C4-2B (cell line): ENCODE measurements around the gene FOXO1.

Source experiments
- H3K27ac ChIP-seq: fragments of 450-650 bp; 2 replicates; pipeline ENCODE4 v1.5.1; 2017
- ZFX ChIP-seq: fragments of 450-650 bp; IDR thresholded peaks from 2 replicates; pipeline ENCODE4 v1.6.1; 2017
- TF ChIP-seq, protein P1 (sequence below): fragments of 450-650 bp; conservative IDR thresholded peaks from 2 replicates; pipeline ENCODE4 v1.5.1; 2017; ENCODE audit warnings: mild to moderate bottlenecking

Gene FOXO1

DNA sequence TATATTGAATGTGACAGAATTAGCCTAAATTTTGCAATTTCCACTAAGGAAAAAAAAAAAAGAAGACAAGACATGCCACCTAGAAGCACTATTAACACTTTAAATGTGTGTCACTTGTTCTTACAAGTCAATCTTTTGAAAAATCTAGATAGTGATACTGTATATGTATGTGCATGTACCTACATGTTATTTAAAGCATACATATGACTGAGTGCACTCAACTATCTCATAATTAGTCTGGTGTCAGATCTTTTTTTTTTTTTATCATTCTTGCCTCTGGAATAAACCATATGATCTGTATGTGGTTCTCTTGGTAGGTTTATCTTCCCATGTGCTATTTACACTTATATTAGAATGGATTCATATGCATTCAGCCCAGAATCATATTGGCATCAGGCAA, 62.3 kb downstream of the FOXO1 start:
- no peak for TF ChIP-seq ZFX
- TF ChIP-seq, protein P1, sequence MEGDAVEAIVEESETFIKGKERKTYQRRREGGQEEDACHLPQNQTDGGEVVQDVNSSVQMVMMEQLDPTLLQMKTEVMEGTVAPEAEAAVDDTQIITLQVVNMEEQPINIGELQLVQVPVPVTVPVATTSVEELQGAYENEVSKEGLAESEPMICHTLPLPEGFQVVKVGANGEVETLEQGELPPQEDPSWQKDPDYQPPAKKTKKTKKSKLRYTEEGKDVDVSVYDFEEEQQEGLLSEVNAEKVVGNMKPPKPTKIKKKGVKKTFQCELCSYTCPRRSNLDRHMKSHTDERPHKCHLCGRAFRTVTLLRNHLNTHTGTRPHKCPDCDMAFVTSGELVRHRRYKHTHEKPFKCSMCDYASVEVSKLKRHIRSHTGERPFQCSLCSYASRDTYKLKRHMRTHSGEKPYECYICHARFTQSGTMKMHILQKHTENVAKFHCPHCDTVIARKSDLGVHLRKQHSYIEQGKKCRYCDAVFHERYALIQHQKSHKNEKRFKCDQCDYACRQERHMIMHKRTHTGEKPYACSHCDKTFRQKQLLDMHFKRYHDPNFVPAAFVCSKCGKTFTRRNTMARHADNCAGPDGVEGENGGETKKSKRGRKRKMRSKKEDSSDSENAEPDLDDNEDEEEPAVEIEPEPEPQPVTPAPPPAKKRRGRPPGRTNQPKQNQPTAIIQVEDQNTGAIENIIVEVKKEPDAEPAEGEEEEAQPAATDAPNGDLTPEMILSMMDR, result no peak
- H3K27ac ChIP-seq, result no peak overlapping the region

- no peak overlapping the region for H3K27ac ChIP-seq
- no peak for TF ChIP-seq ZFX
- TF ChIP-seq, protein P1, result no peak
Measured at GRCh38 chr13:40600149-40600751, 66.2 kb downstream of the FOXO1 start.

DNA sequence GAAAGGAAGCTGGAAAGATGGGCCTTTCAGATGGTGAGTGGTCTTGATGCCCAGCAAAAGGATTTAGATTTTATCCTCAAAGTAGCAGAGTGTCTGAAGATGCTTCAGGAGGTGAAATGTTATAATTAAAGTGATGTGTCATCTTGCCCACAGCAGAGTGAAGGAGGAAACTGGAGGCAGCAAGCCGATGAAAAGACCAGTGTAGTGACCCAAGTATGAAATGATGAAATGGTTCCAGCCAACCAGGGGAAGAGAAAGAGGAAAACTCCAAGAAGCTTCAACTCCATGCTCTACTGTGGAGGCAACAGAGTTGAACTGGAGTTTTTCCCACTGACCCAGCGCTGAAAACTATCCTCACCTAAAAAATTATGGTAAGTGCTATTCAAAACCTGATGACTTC, 66.7 kb downstream of the FOXO1 start:
- TF ChIP-seq ZFX, result no peak
- TF ChIP-seq, protein P1, result no peak
- no peak overlapping the region for H3K27ac ChIP-seq

GRCh38 chr13:40599124-40599523, 67.3 kb downstream of the FOXO1 start:
- no peak overlapping the region for H3K27ac ChIP-seq
- no peak for TF ChIP-seq ZFX

DNA sequence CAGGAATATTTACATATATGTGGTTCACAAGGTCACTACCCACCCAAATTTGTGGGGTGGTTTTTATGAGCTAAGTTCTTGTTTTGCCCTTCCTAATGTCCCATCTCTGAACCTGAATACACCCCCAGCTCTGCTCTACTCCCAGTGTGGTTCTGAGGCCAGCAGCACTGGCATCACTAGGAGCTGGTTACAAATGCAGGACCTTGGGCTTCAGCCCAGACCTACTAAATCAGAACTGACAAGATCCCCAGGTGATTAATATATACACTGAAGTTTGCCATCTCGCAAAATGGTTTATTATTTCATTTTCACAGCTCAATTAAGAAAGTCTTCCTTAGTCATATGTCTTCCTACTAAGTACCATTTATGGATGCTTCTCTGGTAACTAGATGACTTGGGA, 67.9 kb downstream of the FOXO1 start:
- H3K27ac ChIP-seq, result no peak overlapping the region

GRCh38 chr13:40597735-40598365, 68.6 kb downstream of the FOXO1 start:
- no peak for TF ChIP-seq ZFX
- TF ChIP-seq, protein P1, result no peak

More for the DNA sequence above, 67.9 kb downstream of the FOXO1 start:
- TF ChIP-seq, protein P1, result no peak
- no peak for TF ChIP-seq ZFX

DNA sequence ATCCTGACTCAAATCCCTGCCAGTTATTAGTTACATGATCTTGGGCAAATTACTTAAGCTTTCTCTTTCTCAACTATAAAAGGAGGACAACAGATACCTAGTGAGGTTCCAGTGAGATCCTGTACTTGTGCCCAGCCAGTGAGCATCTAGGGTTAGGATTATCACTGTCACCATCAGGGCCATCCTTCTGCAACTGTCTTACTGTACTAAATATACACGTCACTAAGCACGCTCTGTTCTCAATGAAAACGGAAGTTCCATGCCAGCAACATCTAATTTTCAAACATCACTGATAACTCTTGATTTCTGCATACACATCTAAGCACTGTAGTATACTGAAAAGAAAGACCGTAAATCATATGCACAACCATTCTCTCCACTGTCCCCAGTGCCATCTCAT, 70.0 kb downstream of the FOXO1 start:
- no peak for TF ChIP-seq ZFX
- TF ChIP-seq, protein P1, result no peak
- no peak overlapping the region for H3K27ac ChIP-seq

More at GRCh38 chr13:40597735-40598365, 68.6 kb downstream of the FOXO1 start:
- H3K27ac ChIP-seq, result no peak overlapping the region

DNA sequence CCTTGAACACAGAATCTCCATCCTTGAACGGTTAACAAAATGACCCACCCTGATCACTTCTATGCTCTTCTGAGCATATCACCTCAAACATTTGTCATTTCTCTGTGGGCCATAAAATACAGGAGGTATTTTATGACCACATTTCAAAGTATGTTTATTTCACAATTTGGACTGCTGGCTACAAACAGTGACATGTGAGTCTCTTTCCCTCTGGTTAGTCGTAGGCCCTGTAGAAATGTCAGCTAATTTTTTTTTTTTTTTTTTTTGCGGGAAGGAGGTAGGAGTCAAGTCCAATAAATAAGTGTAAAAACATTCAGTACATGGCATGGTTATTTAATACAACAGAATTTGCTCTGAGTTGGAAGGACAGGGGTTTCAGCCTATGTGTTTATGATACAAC, 70.7 kb downstream of the FOXO1 start:
- no peak for TF ChIP-seq ZFX
- TF ChIP-seq, protein P1, result no peak

More for the DNA sequence above, 70.7 kb downstream of the FOXO1 start:
- H3K27ac ChIP-seq, result no peak overlapping the region
